ENCODE measurements around the gene THBS3. TPM values are rescaled to one million over a fixed set of nuclear protein-coding genes. Genes with fewer than 3 reads are reported as not detected.

The THBS3 gene
- total and polyA plus RNA-seq, 9 of the 15 experiments (the other 6 are each of a cell fraction or from before 2014, with no cell fraction given) = 0.59 to 8.3 (median 3.2) TPM

- TF ChIP-seq HOXB6 (CRISPR knock-in tag; IDR thresholded peaks at IDR 0.05; ENCODE audit: borderline replicate concordance) (no peak), ZFP91 (CRISPR knock-in tag; IDR thresholded peaks at IDR 0.05) (no peak), MXD1 (CRISPR knock-in tag; IDR thresholded peaks at IDR 0.05; ENCODE audit: borderline replicate concordance, poor library complexity, severe bottlenecking) (no peak), FOS (IDR thresholded peaks at IDR 0.05; ENCODE audit: extremely low read depth, insufficient read length) (no peak), RBFOX2 (IDR thresholded peaks at IDR 0.05; ENCODE audit: low read depth, low read length) (peak; percentile 80), KAT7 (CRISPR knock-in tag; IDR thresholded peaks at IDR 0.05; ENCODE audit: borderline replicate concordance) (no peak), ZFP30 (CRISPR knock-in tag; IDR thresholded peaks at IDR 0.05; ENCODE audit: borderline replicate concordance) (no peak), ARID2 (IDR thresholded peaks at IDR 0.05) (no peak; the same call in 1 of the 2 replicates), UBTF (IDR thresholded peaks at IDR 0.05; ENCODE audit: borderline replicate concordance in 1 of 2, low read depth in 2 of 2, low read length in 2 of 2) (no peak), SP1 (CRISPR knock-in tag; IDR thresholded peaks at IDR 0.05) (peak; percentile 79), TEAD1 (CRISPR knock-in tag; IDR thresholded peaks at IDR 0.05) (no peak; a peak in 1 of 4 replicates), HDAC1 (IDR thresholded peaks at IDR 0.05) (peak; percentile 17 to 72; a peak in 1 of 4 replicates), SOX6 (IDR thresholded peaks at IDR 0.05) (no peak), PBX2 (CRISPR knock-in tag; IDR thresholded peaks at IDR 0.05; ENCODE audit: low read depth) (no peak), PBX2 (tag; conservative IDR thresholded peaks at IDR 0.05; ENCODE audit: low read depth) (0 out of 2 replicates have a peak, but pooled peaks have one; percentile 38), HCFC1 (IDR thresholded peaks at IDR 0.05; ENCODE audit: low read depth, low read length) (0 out of 2 replicates have a peak, but pooled peaks have one; percentile 5), ZFPM2 (CRISPR knock-in tag; IDR thresholded peaks at IDR 0.05) (no peak), ZNF12 (CRISPR knock-in tag; IDR thresholded peaks at IDR 0.05) (no peak), PRPF4 (IDR thresholded peaks at IDR 0.05; ENCODE audit: insufficient read depth, low read depth, low read length, poor library complexity, severe bottlenecking) (no peak), POLR2G (IDR thresholded peaks at IDR 0.05; ENCODE audit: low read depth, low read length) (0 out of 2 replicates have a peak, but pooled peaks have one; percentile 68), MAFG (tag; conservative IDR thresholded peaks at IDR 0.05) (no peak), MECOM (CRISPR knock-in tag; IDR thresholded peaks at IDR 0.05) (no peak), PTRF (tag; IDR thresholded peaks at IDR 0.05) (no peak)
These were observed 19.2 kb upstream of the THBS3 start (continued) for GRCh38 chr1:155226910-155227260.
